HepG2 (cell line): Measurements from ENCODE around the gene TRPC6. TPM values are rescaled to one million over a fixed set of nuclear protein-coding genes. Genes with fewer than 3 reads are reported as not detected.
"Not testable (repeated sequence)": the region's sequence is repeated elsewhere in the genome, so short reads cannot be mapped to it uniquely, and the experiment has no call there.

Source experiments
- ATAC-seq: fragments of 200-7000 bp; cut with Tn5 transposase; 3 replicates; pipeline ENCODE4 v1.9.1; 2020; ENCODE audit warnings: mild to moderate bottlenecking, moderate library complexity
- BruUV-seq: library from RNA; stranded (reverse); fragments of 400-500 nt; replicated peaks from 2 replicates; lab custom pipeline; 2021; lab: Mats Ljungman, UMichigan
- CTCF ChIA-PET: fragments of 300-600 bp; formaldehyde crosslinking; extraction: SDS; loops from one replicate; lab custom pipeline; 2021; ENCODE audit warnings: low total read pairs, inconsistent platforms, low intra/inter-chr PET ratio; lab: Yijun Ruan, JAX
- POLR2A ChIA-PET: fragments of 350-600 bp; sonication (Branson Sonifier 250); formaldehyde crosslinking; loops from one replicate; lab custom pipeline; 2020; ENCODE audit warnings: antibody characterized with exemption, inconsistent platforms; lab: Yijun Ruan, JAX
- DNase-seq: peaks from one replicate; pipeline ENCODE4 v3.0.0-alpha.2; 2015; ENCODE audit warnings: low spot score
- FAIRE-seq: peaks from 3 replicates; lab custom pipeline; 2011; peaks lifted over from hg19 to GRCh38; lab: Jason Lieb, UNC
- H2AFZ ChIP-seq: one replicate; pipeline ENCODE4 v1.6.1; 2011; ENCODE audit warnings: low read length, inconsistent platforms
- H3K27ac ChIP-seq: fragments of 300-600 bp; 3 replicates; pipeline ENCODE4 v1.8.0; 2011; ENCODE audit warnings: mixed run types, mild to moderate bottlenecking, mixed read lengths, low read length, inconsistent platforms; ENCODE audit not compliant: insufficient read depth; ENCODE audit errors: extremely low read length
- H3K27me3 ChIP-seq, 2 experiments: fragments of 200-600 bp in 1 of 2; 2 replicates in 1 of 2; 3 replicates in 1 of 2; pipeline versions ENCODE4 v1.6.0 to v1.8.0; 2011; ENCODE audit warnings: low read length in 2 of 2, mild to moderate bottlenecking in 2 of 2, moderate library complexity in 2 of 2, inconsistent platforms in 1 of 2; ENCODE audit not compliant: insufficient read depth in 2 of 2, control insufficient read depth in 1 of 2
- H3K36me3 ChIP-seq, 2 experiments: fragments of 200-600 bp in 1 of 2; replicated peaks in 1 of 2; 2 replicates in 1 of 2; 3 replicates in 1 of 2; pipeline versions ENCODE4 v1.5.1 to v1.8.0; 2011; ENCODE audit warnings: low read length in 2 of 2, inconsistent platforms in 1 of 2; ENCODE audit not compliant: insufficient read depth in 2 of 2, control insufficient read depth in 1 of 2
- H3K4me1 ChIP-seq: 2 replicates; pipeline ENCODE4 v1.5.1; 2012; ENCODE audit warnings: low read length, inconsistent platforms; ENCODE audit not compliant: insufficient read depth
- H3K4me2 ChIP-seq: 2 replicates; pipeline ENCODE4 v1.6.0; 2011; ENCODE audit warnings: low read depth, low read length, inconsistent platforms
- H3K4me3 ChIP-seq, 3 experiments: fragments of 200-600 bp in 1 of 3; sonication (generic), shearing (Covaris generic) in 1 of 3; replicated peaks in 1 of 3; 2 replicates each; pipeline ENCODE4 v1.5.1; 2011 to 2016; ENCODE audit warnings: low read length in 3 of 3, inconsistent platforms in 2 of 3, low read depth in 2 of 3, mild to moderate bottlenecking in 2 of 3, control low read depth in 1 of 3, mixed read lengths in 1 of 3; ENCODE audit not compliant: insufficient read depth in 1 of 3
- H3K79me2 ChIP-seq: one replicate; pipeline ENCODE4 v1.6.1; 2011; ENCODE audit warnings: low read length, inconsistent platforms; ENCODE audit not compliant: insufficient read depth
- H3K9ac ChIP-seq: 2 replicates; pipeline ENCODE4 v1.6.0; 2011; ENCODE audit warnings: mild to moderate bottlenecking, low read depth, low read length, inconsistent platforms; ENCODE audit not compliant: insufficient read depth
- H3K9me3 ChIP-seq: 2 replicates; pipeline ENCODE4 v1.5.1; 2012; ENCODE audit warnings: mild to moderate bottlenecking, low read length
- H4K20me1 ChIP-seq: 2 replicates; pipeline ENCODE4 v1.6.0; 2011; ENCODE audit warnings: inconsistent platforms, mild to moderate bottlenecking, low read length, moderate library complexity; ENCODE audit not compliant: insufficient read depth
- ARID5B ChIP-seq: IDR thresholded peaks from 2 replicates; pipeline ENCODE4 v1.4.0; 2020; ENCODE audit warnings: mild to moderate bottlenecking, missing genetic modification reagents
- CEBPB ChIP-seq: IDR thresholded peaks from 2 replicates; pipeline ENCODE4 v1.6.1; 2011; ENCODE audit warnings: low read depth, low read length, improper control_type of control experiment, borderline replicate concordance
- EP300 ChIP-seq, 3 experiments: sonication (generic) in 1 of 3; formaldehyde crosslinking in 1 of 3; IDR thresholded peaks; 2 replicates each; pipeline versions ENCODE4 v1.5.1 to v1.6.1; 2011 to 2020; ENCODE audit warnings: low read depth in 2 of 3, low read length in 2 of 3, borderline replicate concordance in 1 of 3, improper control_type of control experiment in 1 of 3, mild to moderate bottlenecking in 1 of 3, missing genetic modification reagents in 1 of 3, moderate library complexity in 1 of 3
- FOXA3 ChIP-seq: IDR thresholded peaks from 2 replicates; pipeline ENCODE4 v1.6.1; 2016; ENCODE audit warnings: missing genetic modification reagents, missing compliant biosample characterization
- FOXP1 ChIP-seq, 2 experiments: fragments of 450-650 bp in 1 of 2; IDR thresholded peaks; 2 replicates each; pipeline ENCODE4 v1.6.1; 2017 to 2018; ENCODE audit warnings: antibody characterized with exemption in 1 of 2
- HNF4A ChIP-seq: sonication (generic); formaldehyde crosslinking; IDR thresholded peaks from 2 replicates; pipeline ENCODE4 v1.4.0; 2020; ENCODE audit warnings: missing genetic modification reagents
- NCOA2 ChIP-seq: sonication (generic); formaldehyde crosslinking; IDR thresholded peaks from 2 replicates; pipeline ENCODE4 v1.8.0; 2022; ENCODE audit warnings: inconsistent platforms
- PAXIP1 ChIP-seq: sonication (generic); formaldehyde crosslinking; conservative IDR thresholded peaks from 2 replicates; pipeline ENCODE4 v1.4.0; 2020; ENCODE audit warnings: mild to moderate bottlenecking, missing genetic modification reagents, moderate library complexity
- POGZ ChIP-seq: sonication (generic); formaldehyde crosslinking; IDR thresholded peaks from 2 replicates; pipeline ENCODE4 v1.4.0; 2020; ENCODE audit warnings: mild to moderate bottlenecking, missing genetic modification reagents
- SOX13 ChIP-seq, 3 experiments: fragments of 450-650 bp in 1 of 3; sonication (generic) in 1 of 3; formaldehyde crosslinking in 1 of 3; IDR thresholded peaks in 2 of 3; conservative IDR thresholded peaks in 1 of 3; 2 replicates each; pipeline versions ENCODE4 v1.5.0 to v1.6.1; 2016 to 2020; ENCODE audit warnings: antibody characterized with exemption in 1 of 3, mild to moderate bottlenecking in 1 of 3, missing compliant biosample characterization in 1 of 3, missing genetic modification reagents in 1 of 3, moderate library complexity in 1 of 3
- TCF7 ChIP-seq: sonication (generic); IDR thresholded peaks from 2 replicates; pipeline ENCODE4 v1.6.1; 2016; ENCODE audit warnings: antibody characterized with exemption, low read depth
- ZNF331 ChIP-seq: sonication (generic); formaldehyde crosslinking; IDR thresholded peaks from 2 replicates; pipeline ENCODE4 v1.4.0; 2020; ENCODE audit warnings: missing genetic modification reagents
- ZNF644 ChIP-seq: IDR thresholded peaks from 2 replicates; pipeline ENCODE4 v1.6.1; 2016; ENCODE audit warnings: low read depth
- ZNF710 ChIP-seq: sonication (generic); formaldehyde crosslinking; IDR thresholded peaks from 2 replicates; pipeline ENCODE4 v1.5.0; 2020; ENCODE audit warnings: mild to moderate bottlenecking, missing genetic modification reagents, borderline replicate concordance
- in situ Hi-C: cut with HindIII; loops from 2 replicates; pipeline ENCODE4 v1.10.0; 2017; ENCODE audit warnings: low pct_unique_long_range_greater_than_20kb; ENCODE audit not compliant: extremely low pct_ligation_motif_present
- intact Hi-C: fragments of 100-400 bp; cut with micrococcal nuclease; formaldehyde crosslinking; loops from one replicate; pipeline ENCODE4 v1.10.0; 2022; ENCODE audit not compliant: unreplicated experiment
- polyA plus RNA-seq, 8 experiments: library from polyadenylated mRNA; depleted of rRNA in 3 of 8; stranded (reverse) in 7 of 8; unstranded in 1 of 8; fragments of >200 nt; fragmentation: Illumina TruSeq in 4 of 8; extraction: Trizol in 4 of 8; gene quantifications; 2 replicates each; pipeline versions ENCODE4 v1.2.1 to v1.2.3, GENCODE V29; 2011 to 2016; ENCODE audit warnings: low read depth in 4 of 8, missing spikeins in 1 of 8, mixed read lengths in 1 of 8; ENCODE audit not compliant: insufficient read depth in 1 of 8
- total RNA-seq, 5 experiments: library from RNA; depleted of rRNA; stranded (reverse); fragments of >200 nt; fragmentation: Illumina TruSeq; extraction: Trizol; gene quantifications; 2 replicates each; pipeline ENCODE4 v1.2.3, GENCODE V29; 2016; ENCODE audit warnings: low read depth in 1 of 5

TRPC6 gene
- total and polyA plus RNA-seq, 2 of the 13 experiments (the other 11 are each of a cell fraction or from before 2014, with no cell fraction given): not detected

GRCh38 chr11:101464388-101464787 lies 119.4 kb downstream of the TRPC6 start:
- H3K9ac ChIP-seq; H3K27me3 ChIP-seq; H2AFZ ChIP-seq; FAIRE-seq; BruUV-seq; POLR2A ChIA-PET; ATAC-seq; CTCF ChIA-PET; H3K4me2 ChIP-seq; H3K36me3 ChIP-seq; H4K20me1 ChIP-seq; intact Hi-C loops; H3K4me3 ChIP-seq; H3K9me3 ChIP-seq; H3K27ac ChIP-seq; in situ Hi-C loops; H3K79me2 ChIP-seq; TF ChIP-seq EP300 (CRISPR knock-in tag; IDR thresholded peaks at IDR 0.05; ENCODE audit: borderline replicate concordance); FOXP1 (IDR thresholded peaks at IDR 0.05): not testable (repeated sequence)
- peak; percentile 24 for DNase-seq
- peaks cover 27% of the 10 kb centered on the region; the same call in 1 of the 2 replicates for H3K4me1 ChIP-seq
- TF ChIP-seq POGZ (CRISPR knock-in tag): 0 out of 2 replicates have a peak, but pooled peaks have one; percentile 24
- TF ChIP-seq HNF4A: peak; percentile 18; the same call in 1 of the 2 replicates
- peak; percentile 59; the same call in 1 of the 2 replicates for TF ChIP-seq NCOA2 (CRISPR knock-in tag)
- peak; percentile 88 for TF ChIP-seq ZNF710 (CRISPR knock-in tag)
- peak in 1 of 2 experiments; percentile 37; a peak in 1 of 4 replicates for TF ChIP-seq EP300 (IDR thresholded peaks at IDR 0.05; ENCODE audit: low read depth in 2 of 2, low read length in 2 of 2)
- peak; percentile 31; the same call in 1 of the 2 replicates for TF ChIP-seq ZNF644 (CRISPR knock-in tag)
- TF ChIP-seq CEBPB: peak; percentile 38; the same call in 1 of the 2 replicates
- TF ChIP-seq PAXIP1 (CRISPR knock-in tag): 0 out of 2 replicates have a peak, but pooled peaks have one; percentile 47
- 0 out of 2 replicates have a peak, but pooled peaks have one; percentile 32 for TF ChIP-seq TCF7
- TF ChIP-seq FOXP1 (CRISPR knock-in tag; IDR thresholded peaks at IDR 0.05): peak; percentile 50; the same call in 1 of the 2 replicates
- TF ChIP-seq SOX13 (IDR thresholded peaks at IDR 0.05): peak; percentile 92
- TF ChIP-seq SOX13 (CRISPR knock-in tag; conservative IDR thresholded peaks at IDR 0.05 in 1 of 2, IDR thresholded peaks at IDR 0.05 in 1 of 2): peak in 1 of 2 experiments; percentile 99; a peak in 2 of 4 replicates
- peak; percentile 79 for TF ChIP-seq ARID5B (CRISPR knock-in tag)
- 0 out of 2 replicates have a peak, but pooled peaks have one; percentile 20 for TF ChIP-seq ZNF331
- peak; percentile 72 for TF ChIP-seq FOXA3 (CRISPR knock-in tag)
